Natural killer cell (primary cell): ENCODE measurements around the gene ANKLE2. TPM values are rescaled to one million over a fixed set of nuclear protein-coding genes. Genes with fewer than 3 reads are reported as not detected.
"Not testable (repeated sequence)": the region's sequence is repeated elsewhere in the genome, so short reads cannot be mapped to it uniquely, and the experiment has no call there.

Source experiments
- ATAC-seq, 3 donors: fragments of 150-1000 bp in 2 of 3; fragments of 200-7000 bp in 1 of 3; cut with Tn5 transposase; 1 replicate in 1 of 3; 2 replicates in 2 of 3; pipeline ENCODE4 v1.10.0; 2021; ENCODE audit warnings: mild to moderate bottlenecking in 2 of 3, moderate library complexity in 2 of 3
- DNase-seq, 2 donors: peaks; one replicate each; pipeline versions ENCODE4 v3.0.0 to v3.0.0-alpha.2; 2013 to 2021; ENCODE audit warnings: mixed read lengths in 1 of 2
- H3K27ac ChIP-seq: one replicate; pipeline ENCODE4 v1.5.1; 2013; ENCODE audit warnings: mild to moderate bottlenecking, low read length
- H3K27me3 ChIP-seq: one replicate; pipeline ENCODE4 v1.6.1; 2013; ENCODE audit warnings: low read length; ENCODE audit not compliant: control insufficient read depth, insufficient read depth
- H3K36me3 ChIP-seq: one replicate; pipeline ENCODE4 v1.6.1; 2013; ENCODE audit warnings: low read length; ENCODE audit not compliant: control insufficient read depth, insufficient read depth
- H3K4me1 ChIP-seq: one replicate; pipeline ENCODE4 v1.6.1; 2013; ENCODE audit warnings: low read length; ENCODE audit not compliant: control insufficient read depth, insufficient read depth
- H3K4me3 ChIP-seq: one replicate; pipeline ENCODE4 v1.5.1; 2013; ENCODE audit warnings: low read length
- H3K9me3 ChIP-seq: one replicate; pipeline ENCODE4 v1.6.1; 2013; ENCODE audit warnings: low read length; ENCODE audit not compliant: control insufficient read depth, insufficient read depth
- H3K27ac Mint-ChIP-seq, 2 donors: one replicate each; pipeline ENCODE4 v1.8.0; 2022; ENCODE audit warnings: mild to moderate bottlenecking in 2 of 2, mixed read lengths in 2 of 2, moderate library complexity in 1 of 2
- H3K27me3 Mint-ChIP-seq, 2 donors: one replicate each; pipeline ENCODE4 v1.8.0; 2022; ENCODE audit warnings: low read depth in 2 of 2, mixed read lengths in 2 of 2
- H3K36me3 Mint-ChIP-seq: one replicate; pipeline ENCODE4 v1.8.0; 2022; ENCODE audit warnings: mixed read lengths
- H3K4me1 Mint-ChIP-seq, 2 donors: one replicate each; pipeline ENCODE4 v1.8.0; 2022; ENCODE audit warnings: mixed read lengths in 2 of 2
- H3K4me3 Mint-ChIP-seq: one replicate; pipeline ENCODE4 v1.8.0; 2022; ENCODE audit warnings: mild to moderate bottlenecking, moderate library complexity, mixed read lengths
- H3K9me3 Mint-ChIP-seq, 2 donors: one replicate each; pipeline ENCODE4 v1.8.0; 2022; ENCODE audit warnings: mixed read lengths in 2 of 2
- WGBS: methylation state at CpG from one replicate; pipeline ENCODE4 v1.1.7; 2013; ENCODE audit warnings: missing lambda C conversion rate; ENCODE audit not compliant: insufficient coverage; 5-methylcytosine and 5-hydroxymethylcytosine counted together
- intact Hi-C: fragments of 100-400 bp; cut with micrococcal nuclease; formaldehyde crosslinking; loops from one replicate; pipeline ENCODE4 v1.14.2; 2022
- total RNA-seq, 4 donors: library from RNA; stranded (reverse); fragments of 120-200 nt in 1 of 4; gene quantifications; one replicate each; pipeline versions ENCODE4 v1.2.3 to v1.2.4, GENCODE V29; 2013 to 2022
- TF ChIP-seq, protein P1 (sequence below): fragments of 200-600 bp; IDR thresholded peaks from one replicate; pipeline ENCODE4 v1.8.0; 2022; ENCODE audit warnings: antibody characterized with exemption

The ANKLE2 gene
- total RNA-seq, result 10 to 100 TPM; 67.3 to 86.4 (median 84.6) TPM
- 75.6 TPM for total RNA-seq (2013)

DNA sequence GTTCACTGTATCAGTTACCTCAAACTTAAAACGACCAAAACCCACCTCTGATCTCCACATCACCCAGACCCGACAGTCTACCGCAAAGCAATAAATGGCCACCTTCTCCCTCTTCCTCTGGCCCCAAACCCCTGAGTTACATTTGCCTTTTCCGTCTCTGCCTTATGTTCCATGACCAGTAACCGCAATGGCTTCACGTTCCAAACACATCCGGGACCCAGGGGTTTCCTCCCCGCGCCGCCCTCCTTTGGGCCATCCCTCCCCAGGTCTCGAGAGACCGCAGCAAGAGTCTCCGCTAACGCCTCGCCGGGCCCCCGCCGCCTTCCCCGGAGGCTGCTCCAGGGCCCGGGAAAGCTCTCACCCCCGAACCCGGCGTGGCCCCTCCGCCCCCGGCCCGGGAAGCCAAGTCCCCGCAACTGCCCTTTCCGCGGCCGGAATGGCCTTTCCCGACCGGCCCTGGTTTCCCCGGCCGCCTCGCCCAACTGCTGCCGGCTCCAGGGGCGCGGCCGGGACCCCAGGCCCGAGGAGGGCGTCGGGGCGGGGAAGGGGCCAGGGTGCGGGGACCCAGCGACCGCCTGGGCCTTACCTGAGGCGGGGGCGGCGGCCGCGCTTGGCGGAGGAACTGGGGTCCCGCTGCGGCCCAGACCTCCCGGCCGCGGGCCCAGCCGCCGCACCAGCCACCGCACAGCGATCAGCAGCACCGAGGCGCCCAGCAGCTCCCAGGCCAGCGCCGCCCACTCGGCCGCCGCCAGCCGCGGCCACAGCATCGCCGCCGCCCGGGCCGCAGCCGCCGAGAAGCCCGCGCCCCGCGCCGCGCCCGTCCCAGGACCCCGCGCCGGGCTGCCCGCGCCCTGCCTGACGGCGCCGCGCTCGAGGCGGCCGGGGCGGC lies at the start of gene ANKLE2:
Gene ANKLE2 (minus strand): TSS at position 801 of the 889 bp plus-strand sequence. CDS start 34 bp downstream, at position 767.
- DNase-seq, result peak; percentile 47 to 73
- Histone ChIP-seq H3K4me1 (peaks cover 32% of the 10 kb centered on the region), H3K9me3 (no peaks in the 10 kb centered on the region), H3K4me3 (peak within 1 kb of the TSS; percentile 94), H3K27ac (peak within 1 kb of the TSS; percentile 94), H3K36me3 (no peaks in the 10 kb centered on the region), H3K27me3 (no peaks in the 10 kb centered on the region)
- intact Hi-C loops, result loop anchor here (10.0 kb wide), 1 partner anchor 54 kb away; no protein-coding TSS in a partner anchor
- Mint-ChIP-seq H3K9me3 (no peaks in the 10 kb centered on the region), H3K27me3 (no peaks in the 10 kb centered on the region), H3K4me1 (peaks cover 23 to 27% of the 10 kb centered on the region in 2 donors), H3K27ac (peak within 1 kb of the TSS; percentile 91 to 95), H3K4me3 (peak within 1 kb of the TSS; percentile 93), H3K36me3 (no peaks in the 10 kb centered on the region)
- peak; percentile 65 to 77 (median 68) for ATAC-seq
- TF ChIP-seq, protein P1, sequence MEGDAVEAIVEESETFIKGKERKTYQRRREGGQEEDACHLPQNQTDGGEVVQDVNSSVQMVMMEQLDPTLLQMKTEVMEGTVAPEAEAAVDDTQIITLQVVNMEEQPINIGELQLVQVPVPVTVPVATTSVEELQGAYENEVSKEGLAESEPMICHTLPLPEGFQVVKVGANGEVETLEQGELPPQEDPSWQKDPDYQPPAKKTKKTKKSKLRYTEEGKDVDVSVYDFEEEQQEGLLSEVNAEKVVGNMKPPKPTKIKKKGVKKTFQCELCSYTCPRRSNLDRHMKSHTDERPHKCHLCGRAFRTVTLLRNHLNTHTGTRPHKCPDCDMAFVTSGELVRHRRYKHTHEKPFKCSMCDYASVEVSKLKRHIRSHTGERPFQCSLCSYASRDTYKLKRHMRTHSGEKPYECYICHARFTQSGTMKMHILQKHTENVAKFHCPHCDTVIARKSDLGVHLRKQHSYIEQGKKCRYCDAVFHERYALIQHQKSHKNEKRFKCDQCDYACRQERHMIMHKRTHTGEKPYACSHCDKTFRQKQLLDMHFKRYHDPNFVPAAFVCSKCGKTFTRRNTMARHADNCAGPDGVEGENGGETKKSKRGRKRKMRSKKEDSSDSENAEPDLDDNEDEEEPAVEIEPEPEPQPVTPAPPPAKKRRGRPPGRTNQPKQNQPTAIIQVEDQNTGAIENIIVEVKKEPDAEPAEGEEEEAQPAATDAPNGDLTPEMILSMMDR, result no peak
- under 1% methylated on average over 97 of the region's 97 CpGs for WGBS

DNA sequence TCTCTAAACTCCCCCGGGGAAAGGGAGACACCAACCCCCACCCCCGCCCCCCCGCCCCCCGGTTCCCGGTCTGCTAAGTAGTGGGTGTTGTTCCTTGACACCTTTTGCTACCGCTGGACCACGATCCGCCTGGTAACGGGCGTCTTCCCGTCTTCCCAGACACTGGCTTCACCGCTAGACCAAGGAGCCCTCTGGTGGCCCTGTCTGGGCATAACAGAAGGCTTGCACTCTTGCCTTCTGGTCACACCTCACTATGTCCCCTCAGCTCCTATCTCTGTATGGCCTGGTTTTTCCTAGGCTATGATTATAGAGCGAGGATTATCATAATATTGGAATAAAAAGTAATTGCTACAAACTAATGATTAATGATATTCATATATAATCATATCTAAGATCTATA lies 47.8 kb upstream of the ANKLE2 start:
- intact Hi-C loops, H3K27me3 ChIP-seq, ATAC-seq, H3K9me3 ChIP-seq, H3K36me3 Mint-ChIP-seq, H3K4me3 ChIP-seq, H3K27me3 Mint-ChIP-seq, H3K27ac Mint-ChIP-seq, H3K9me3 Mint-ChIP-seq, H3K4me1 ChIP-seq, H3K4me3 Mint-ChIP-seq, H3K27ac ChIP-seq: not testable (repeated sequence)
- H3K4me1 Mint-ChIP-seq, result peaks cover 12 to 17% of the 10 kb centered on the region in 2 donors
- TF ChIP-seq, protein P1, result peak; percentile 16
- DNase-seq, result peak in 1 of 2 donors; percentile 35
- peaks cover 53% of the 10 kb centered on the region for H3K36me3 ChIP-seq
- 68% methylated on average over 8 of the region's 13 CpGs for WGBS

DNA sequence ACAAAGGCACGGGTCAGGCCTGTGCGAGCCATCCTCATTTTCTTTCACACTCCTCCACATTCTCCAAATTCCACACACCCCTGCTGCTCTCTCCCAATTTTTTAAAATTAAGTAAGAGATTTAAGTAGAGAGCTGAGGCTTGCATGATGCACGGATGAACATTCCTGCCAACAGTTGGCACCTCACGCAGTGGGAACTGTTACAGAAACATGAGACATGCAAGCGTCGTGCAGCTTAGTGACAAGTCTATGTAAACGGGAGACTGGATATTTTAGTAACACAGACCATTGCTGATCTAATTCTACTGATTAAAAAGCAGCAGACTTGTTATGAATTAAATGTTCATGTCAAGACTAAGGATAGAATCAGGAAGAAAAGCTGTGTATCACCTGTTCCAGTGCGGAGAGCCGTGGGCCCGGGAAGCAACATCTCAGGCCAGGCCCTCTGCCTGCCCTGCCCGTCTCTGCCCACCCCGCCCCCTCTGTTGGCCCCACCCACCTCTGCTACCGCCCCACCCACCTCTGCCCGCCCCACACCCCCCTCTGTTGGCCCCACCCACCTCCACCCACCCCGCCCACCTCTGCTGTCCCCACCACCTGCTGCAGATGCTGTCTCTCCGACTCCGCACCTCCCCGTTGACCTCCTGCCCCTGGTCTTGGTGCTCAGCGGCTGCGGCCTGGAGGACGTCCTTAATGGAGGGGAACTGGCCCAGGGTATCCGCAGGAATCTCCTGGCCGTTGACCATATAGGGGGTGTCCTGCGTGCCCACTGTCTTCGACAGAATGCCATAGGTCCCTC lies 45.9 kb upstream of the ANKLE2 start:
- Mint-ChIP-seq H3K36me3 (peaks cover 6% of the 10 kb centered on the region), H3K4me1 (peaks cover 5 to 15% of the 10 kb centered on the region in 2 donors), H3K27ac (no peak overlapping the region)

More for the DNA sequence above, 45.9 kb upstream of the ANKLE2 start:
- no peaks in the 10 kb centered on the region for H3K9me3 Mint-ChIP-seq
- intact Hi-C loops, result no loop called here
- Histone ChIP-seq H3K9me3 (no peaks in the 10 kb centered on the region), H3K4me3 (no peak overlapping the region), H3K4me1 (no peaks in the 10 kb centered on the region), H3K27ac (no peak overlapping the region), H3K27me3 (no peaks in the 10 kb centered on the region), H3K36me3 (peaks cover 57% of the 10 kb centered on the region)
- 97% methylated on average over 21 of the region's 25 CpGs for WGBS
- H3K27me3 Mint-ChIP-seq, result no peaks in the 10 kb centered on the region
- no peak overlapping the region for H3K4me3 Mint-ChIP-seq
- ATAC-seq, result no peak
- TF ChIP-seq, protein P1, result no peak
- DNase-seq, result no peak
